Activated naive CD8-positive, alpha-beta T cell treated with anti-CD3 and anti-CD28 coated beads, Interleukin-2, amount 50 U/mL, for 16 hours (primary cell): ENCODE results near the gene UST.
"Not testable (repeated sequence)": the region's sequence is repeated elsewhere in the genome, so short reads cannot be mapped to it uniquely, and the experiment has no call there.

ENCODE experiments used
- DNase-seq: peaks from one replicate; pipeline ENCODE4 v3.0.0-alpha.2; 2020; ENCODE audit warnings: low read depth, low spot score

UST gene

GRCh38 chr6:148947621-148948444 is 201.0 kb downstream of the UST start:
- peak; percentile 48 for DNase-seq

GRCh38 chr6:148951662-148952061 is 204.8 kb downstream of the UST start:
- no peak for DNase-seq

GRCh38 chr6:148952147-148953035 is 205.6 kb downstream of the UST start:
- DNase-seq, result no peak

- no peak for DNase-seq
Observed at GRCh38 chr6:148954461-148954860, 207.6 kb downstream of the UST start.

GRCh38 chr6:148954934-148955333 is 208.1 kb downstream of the UST start:
- DNase-seq, result no peak

- DNase-seq, result no peak
Observed at GRCh38 chr6:148955441-148955840, 208.6 kb downstream of the UST start.

- not testable (repeated sequence) for DNase-seq
Observed at GRCh38 chr6:148956163-148956562, 209.3 kb downstream of the UST start.

- DNase-seq, result no peak
Observed at GRCh38 chr6:148957752-148958151, 210.9 kb downstream of the UST start.

GRCh38 chr6:148959008-148959407 is 212.2 kb downstream of the UST start:
- no peak for DNase-seq

GRCh38 chr6:148959501-148959900 is 212.7 kb downstream of the UST start:
- DNase-seq, result no peak

- DNase-seq, result no peak
Observed at GRCh38 chr6:148962854-148963515, 216.2 kb downstream of the UST start.

- no peak for DNase-seq
Observed at GRCh38 chr6:148963738-148964137, 216.9 kb downstream of the UST start.

GRCh38 chr6:148964467-148964866 is 217.6 kb downstream of the UST start:
- no peak for DNase-seq

- DNase-seq, result no peak
Observed at GRCh38 chr6:148965287-148965686, 218.5 kb downstream of the UST start.

- DNase-seq, result no peak
Observed at GRCh38 chr6:148967011-148967520, 220.2 kb downstream of the UST start.

- no peak for DNase-seq
Observed at GRCh38 chr6:148967541-148967956, 220.7 kb downstream of the UST start.

GRCh38 chr6:148968771-148969602 is 222.2 kb downstream of the UST start:
- no peak for DNase-seq

GRCh38 chr6:148969603-148970061 is 222.8 kb downstream of the UST start:
- DNase-seq, result no peak

GRCh38 chr6:148971031-148971927 is 224.4 kb downstream of the UST start:
- no peak for DNase-seq

GRCh38 chr6:148972481-148972880 is 225.7 kb downstream of the UST start:
- DNase-seq, result no peak
